ENCODE measurements around the gene PTCD2.

PTCD2 gene

DNA sequence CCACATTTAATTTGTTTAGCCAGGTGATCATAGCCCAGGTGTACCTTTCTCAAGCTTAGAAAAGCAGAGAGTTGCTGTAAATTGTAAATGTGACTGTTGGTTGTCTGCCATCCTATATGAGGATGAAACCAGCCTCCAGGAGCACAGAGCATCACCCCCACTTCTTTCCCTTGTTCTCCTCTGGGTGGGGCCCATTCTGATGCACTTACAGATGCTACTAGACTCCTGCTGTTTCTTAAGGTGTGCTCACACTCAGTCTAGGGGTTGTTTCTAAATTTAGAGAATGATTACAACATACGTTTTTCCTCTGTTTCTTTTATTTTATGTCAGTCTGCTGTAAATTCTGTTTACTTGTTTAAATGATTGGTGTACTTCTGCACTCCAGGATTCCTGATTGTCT, 10.5 kb downstream of the PTCD2 start:
- Histone ChIP-seq H3K27ac (ENCODE audit: insufficient read depth in 1 of 2, low read depth in 1 of 2, low read length in 2 of 2, poor library complexity in 1 of 2, severe bottlenecking in 2 of 2) (no peak overlapping the region), H3K36me3 (ENCODE audit: control insufficient read depth in 4 of 4, insufficient read depth in 4 of 4, low read length in 3 of 4) (peaks cover 8 to 50% (median 33%) of the 10 kb centered on the region in 4 experiments), H3K4me3 (ENCODE audit: control insufficient read depth in 1 of 7, extremely low read depth in 1 of 7, insufficient read depth in 4 of 7, low read depth in 2 of 7, low read length in 6 of 7) (no peak overlapping the region), H3K27me3 (replicated peaks in 2 of 5; ENCODE audit: control insufficient read depth in 4 of 5, insufficient read depth in 5 of 5, low read length in 4 of 5) (no peaks in the 10 kb centered on the region), H3K9me3 (ENCODE audit: control extremely low read depth in 1 of 5, control insufficient read depth in 4 of 5, insufficient read depth in 2 of 5, low read depth in 1 of 5, low read length in 4 of 5) (no peaks in the 10 kb centered on the region), H3K4me1 (ENCODE audit: control extremely low read depth in 1 of 4, control insufficient read depth in 4 of 4, insufficient read depth in 4 of 4, low read length in 3 of 4) (no peaks in the 10 kb centered on the region)
- CTCF ChIA-PET = interaction anchor here (1.0 kb wide), 1 partner anchor 11 kb away, joined by 3 read pairs; the partner anchor contains the start of genes MRPS27 and PTCD2
- no CpG with 5 or more reads among the region's 1 CpG for WGBS (ENCODE audit: insufficient coverage)
- DNase-seq = no peak
- POLR2A ChIA-PET = no interaction called here

DNA sequence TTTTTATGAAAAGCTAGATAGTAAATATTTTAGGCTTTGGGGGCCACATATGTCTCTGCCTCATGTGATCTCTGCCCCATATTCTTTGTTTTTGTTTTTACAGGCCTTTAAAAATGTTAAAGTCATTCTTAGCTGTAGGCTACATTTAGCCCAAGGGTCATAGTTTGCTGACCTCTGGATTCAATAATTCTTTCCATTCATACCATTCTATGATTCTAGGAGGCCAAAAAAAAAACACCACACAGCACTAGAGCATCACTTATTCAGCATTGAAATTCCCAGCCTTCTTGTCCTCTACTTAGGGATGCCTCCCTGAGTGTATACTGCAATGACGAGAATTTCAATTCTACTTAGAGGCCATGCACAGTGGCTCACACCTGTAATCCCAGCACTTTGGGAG, 17.0 kb downstream of the PTCD2 start:
- CTCF ChIA-PET = interaction anchor here (1.1 kb wide), 1 partner anchor 29 kb away, joined by 5 read pairs; no protein-coding TSS in a partner anchor
- POLR2A ChIA-PET = no interaction called here
- H3K36me3 ChIP-seq (ENCODE audit: control insufficient read depth in 4 of 4, insufficient read depth in 4 of 4, low read length in 3 of 4) = peaks cover 21 to 40% (median 29%) of the 10 kb centered on the region in 4 experiments
- no peak overlapping the region for H3K4me3 ChIP-seq (ENCODE audit: control insufficient read depth in 1 of 7, extremely low read depth in 1 of 7, insufficient read depth in 4 of 7, low read depth in 2 of 7, low read length in 6 of 7)
- H3K27me3 ChIP-seq (replicated peaks in 2 of 5; ENCODE audit: control insufficient read depth in 4 of 5, insufficient read depth in 5 of 5, low read length in 4 of 5) = no peaks in the 10 kb centered on the region
- no peak for DNase-seq
- H3K27ac ChIP-seq (ENCODE audit: insufficient read depth in 1 of 2, low read depth in 1 of 2, low read length in 2 of 2, poor library complexity in 1 of 2, severe bottlenecking in 2 of 2) = no peak overlapping the region
- no peaks in the 10 kb centered on the region for H3K4me1 ChIP-seq (ENCODE audit: control extremely low read depth in 1 of 4, control insufficient read depth in 4 of 4, insufficient read depth in 4 of 4, low read length in 3 of 4)
- 100% methylated on average over 1 of the region's 1 CpG for WGBS (ENCODE audit: insufficient coverage)
- H3K9me3 ChIP-seq (ENCODE audit: control extremely low read depth in 1 of 5, control insufficient read depth in 4 of 5, insufficient read depth in 2 of 5, low read depth in 1 of 5, low read length in 4 of 5) = no peaks in the 10 kb centered on the region

DNA sequence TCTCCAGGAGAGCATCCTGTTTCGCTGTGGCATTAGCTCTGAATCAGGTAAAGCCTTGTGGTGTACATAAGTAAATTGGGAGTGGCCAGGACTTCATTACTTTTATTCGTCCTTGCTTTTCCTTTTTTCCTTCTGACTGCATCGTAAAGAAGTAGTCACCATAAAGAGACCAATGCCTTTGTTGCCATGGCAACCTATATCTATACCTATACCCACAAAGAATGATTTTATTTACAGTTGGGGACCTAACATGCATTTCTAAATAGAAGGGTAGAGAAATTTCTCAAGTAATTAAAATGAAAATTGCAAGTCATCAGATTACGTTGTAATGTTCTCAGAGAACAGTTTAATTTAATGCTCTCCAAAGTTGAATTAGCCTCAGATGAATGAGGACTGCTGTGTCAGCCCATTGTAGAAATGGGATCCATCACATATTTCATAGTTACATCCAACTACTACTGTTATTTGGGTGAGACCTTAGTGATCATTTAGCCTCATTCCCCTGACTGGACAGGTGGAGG, 18.6 kb downstream of the PTCD2 start:
- Histone ChIP-seq H3K27ac (ENCODE audit: insufficient read depth in 1 of 2, low read depth in 1 of 2, low read length in 2 of 2, poor library complexity in 1 of 2, severe bottlenecking in 2 of 2) (no peak overlapping the region), H3K36me3 (ENCODE audit: control insufficient read depth in 4 of 4, insufficient read depth in 4 of 4, low read length in 3 of 4) (peaks cover 15 to 48% (median 34%) of the 10 kb centered on the region in 4 experiments), H3K4me3 (ENCODE audit: control insufficient read depth in 1 of 7, extremely low read depth in 1 of 7, insufficient read depth in 4 of 7, low read depth in 2 of 7, low read length in 6 of 7) (no peak overlapping the region), H3K4me1 (ENCODE audit: control extremely low read depth in 1 of 4, control insufficient read depth in 4 of 4, insufficient read depth in 4 of 4, low read length in 3 of 4) (no peaks in the 10 kb centered on the region), H3K9me3 (ENCODE audit: control extremely low read depth in 1 of 5, control insufficient read depth in 4 of 5, insufficient read depth in 2 of 5, low read depth in 1 of 5, low read length in 4 of 5) (no peaks in the 10 kb centered on the region), H3K27me3 (replicated peaks in 2 of 5; ENCODE audit: control insufficient read depth in 4 of 5, insufficient read depth in 5 of 5, low read length in 4 of 5) (no peaks in the 10 kb centered on the region)
- ChIA-PET POLR2A (no interaction called here), CTCF (no interaction called here)
- no peak for DNase-seq
- WGBS (ENCODE audit: insufficient coverage) = 100% methylated on average over 2 of the region's 4 CpGs

DNA sequence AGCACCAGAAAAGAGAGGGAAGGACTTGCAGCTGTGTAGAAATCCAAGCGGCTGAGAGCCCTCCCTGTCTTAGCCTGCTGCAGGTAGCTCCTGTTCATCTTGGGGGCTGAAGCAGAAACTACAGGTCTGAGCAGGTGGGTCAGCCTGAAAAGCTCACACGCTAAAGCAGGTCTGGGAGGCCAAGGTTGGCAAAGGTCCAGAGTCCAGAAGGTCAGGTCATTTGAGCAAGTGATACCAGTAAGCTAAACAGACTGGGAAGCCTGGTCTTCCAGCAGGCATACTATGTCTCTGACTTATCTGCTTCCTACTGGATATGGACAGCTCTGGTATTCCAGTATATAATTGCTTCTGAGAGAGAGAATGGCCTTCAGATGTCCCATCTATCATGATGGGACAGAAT, 26.2 kb downstream of the PTCD2 start:
- Histone ChIP-seq H3K4me3 (ENCODE audit: control insufficient read depth in 1 of 7, extremely low read depth in 1 of 7, insufficient read depth in 4 of 7, low read depth in 2 of 7, low read length in 6 of 7) (no peak overlapping the region), H3K36me3 (ENCODE audit: control insufficient read depth in 4 of 4, insufficient read depth in 4 of 4, low read length in 3 of 4) (peaks cover 0 to 32% (median 18%) of the 10 kb centered on the region in 4 experiments), H3K9me3 (ENCODE audit: control extremely low read depth in 1 of 5, control insufficient read depth in 4 of 5, insufficient read depth in 2 of 5, low read depth in 1 of 5, low read length in 4 of 5) (no peaks in the 10 kb centered on the region), H3K4me1 (ENCODE audit: control extremely low read depth in 1 of 4, control insufficient read depth in 4 of 4, insufficient read depth in 4 of 4, low read length in 3 of 4) (peaks cover 11 to 21% (median 15%) of the 10 kb centered on the region in 4 experiments), H3K27ac (ENCODE audit: insufficient read depth in 1 of 2, low read depth in 1 of 2, low read length in 2 of 2, poor library complexity in 1 of 2, severe bottlenecking in 2 of 2) (no peak overlapping the region), H3K27me3 (replicated peaks in 2 of 5; ENCODE audit: control insufficient read depth in 4 of 5, insufficient read depth in 5 of 5, low read length in 4 of 5) (no peaks in the 10 kb centered on the region)
- no peak for DNase-seq
- ChIA-PET POLR2A (no interaction called here), CTCF (no interaction called here)
- WGBS (ENCODE audit: insufficient coverage) = 94% methylated on average over 2 of the region's 2 CpGs

DNA sequence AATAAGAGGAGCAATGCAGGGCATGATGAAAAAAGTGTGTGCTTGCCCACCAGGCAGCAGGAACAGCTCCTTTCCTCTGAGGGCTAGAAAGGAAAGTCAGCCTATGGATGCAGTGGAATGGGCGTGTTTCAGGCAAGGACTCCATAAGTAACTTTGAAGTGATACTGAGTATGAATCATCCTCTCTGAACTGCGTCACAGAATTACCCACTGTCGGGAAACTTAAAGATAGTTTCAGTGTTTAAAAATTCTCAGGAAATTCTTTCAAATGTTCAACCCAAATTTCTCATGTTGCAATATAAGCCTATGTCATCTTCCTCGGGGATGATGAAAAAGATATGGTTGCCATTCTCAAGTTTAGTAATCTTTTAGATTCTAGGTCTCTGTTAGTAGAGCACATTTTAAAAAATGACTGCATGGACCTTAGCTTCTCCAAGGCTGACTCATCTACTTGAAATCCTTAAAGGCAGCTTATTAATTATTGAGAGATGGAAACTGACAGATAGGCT, 27.7 kb downstream of the PTCD2 start:
- Histone ChIP-seq H3K4me3 (ENCODE audit: control insufficient read depth in 1 of 7, extremely low read depth in 1 of 7, insufficient read depth in 4 of 7, low read depth in 2 of 7, low read length in 6 of 7) (no peak overlapping the region), H3K27me3 (replicated peaks in 2 of 5; ENCODE audit: control insufficient read depth in 4 of 5, insufficient read depth in 5 of 5, low read length in 4 of 5) (no peaks in the 10 kb centered on the region), H3K4me1 (ENCODE audit: control extremely low read depth in 1 of 4, control insufficient read depth in 4 of 4, insufficient read depth in 4 of 4, low read length in 3 of 4) (peaks cover 11 to 26% (median 15%) of the 10 kb centered on the region in 4 experiments), H3K27ac (ENCODE audit: insufficient read depth in 1 of 2, low read depth in 1 of 2, low read length in 2 of 2, poor library complexity in 1 of 2, severe bottlenecking in 2 of 2) (no peak overlapping the region), H3K36me3 (ENCODE audit: control insufficient read depth in 4 of 4, insufficient read depth in 4 of 4, low read length in 3 of 4) (peaks cover 0 to 25% (median 14%) of the 10 kb centered on the region in 4 experiments), H3K9me3 (ENCODE audit: control extremely low read depth in 1 of 5, control insufficient read depth in 4 of 5, insufficient read depth in 2 of 5, low read depth in 1 of 5, low read length in 4 of 5) (no peaks in the 10 kb centered on the region)
- DNase-seq = no peak
- ChIA-PET POLR2A (no interaction called here), CTCF (interaction anchor here (1.5 kb wide), 1 partner anchor 39 kb away, joined by 3 read pairs; no protein-coding TSS in a partner anchor)
- 100% methylated on average over 3 of the region's 4 CpGs for WGBS (ENCODE audit: insufficient coverage)

DNA sequence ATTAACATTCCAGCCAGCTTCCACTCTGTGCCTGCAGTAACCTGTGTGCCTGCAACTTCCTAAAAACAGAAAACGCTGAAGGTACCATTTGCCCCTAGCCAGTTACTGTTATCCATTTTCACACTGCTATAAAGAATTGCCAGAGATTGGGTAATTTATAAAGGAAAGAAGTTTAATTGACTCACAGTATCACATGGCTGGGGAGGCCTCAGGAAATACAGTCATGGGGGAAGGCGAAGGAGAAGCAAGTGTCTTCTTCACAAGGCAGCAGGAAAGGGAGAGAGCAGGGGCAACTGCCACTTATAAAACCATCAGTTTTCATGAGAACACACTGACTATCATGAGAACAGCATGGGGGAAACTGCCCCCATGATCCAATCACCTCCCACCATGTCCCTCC, 31.2 kb downstream of the PTCD2 start:
- peaks cover 11 to 26% (median 15%) of the 10 kb centered on the region in 4 experiments for H3K4me1 ChIP-seq (ENCODE audit: control extremely low read depth in 1 of 4, control insufficient read depth in 4 of 4, insufficient read depth in 4 of 4, low read length in 3 of 4)
- CTCF ChIA-PET = interaction anchor here (1.2 to 1.8 kb wide), 3 partner anchors 12 to 22 kb away, joined by 3 to 6 read pairs (median 3); no protein-coding TSS in a partner anchor
- POLR2A ChIA-PET = no interaction called here

DNA sequence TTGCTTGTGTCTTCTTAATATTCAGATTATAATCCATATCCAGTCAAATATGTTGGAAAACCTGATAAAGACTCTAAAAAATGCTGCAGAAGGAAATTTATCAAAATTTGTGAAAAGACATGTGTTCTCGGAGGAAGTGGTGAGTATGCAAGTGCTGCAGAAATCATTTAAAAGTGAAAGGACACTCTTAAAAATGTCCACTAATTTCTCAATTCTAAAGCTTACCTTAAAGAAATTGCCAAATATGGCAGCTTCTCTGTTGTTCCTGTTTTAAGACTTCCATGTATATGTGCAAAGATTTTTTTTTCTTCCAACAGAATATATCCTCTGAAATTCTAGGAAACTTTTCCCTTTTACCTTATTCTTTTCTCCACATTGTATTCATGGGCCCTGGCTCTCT, 32.4 kb downstream of the PTCD2 start:
- Histone ChIP-seq H3K9me3 (ENCODE audit: control extremely low read depth in 1 of 5, control insufficient read depth in 4 of 5, insufficient read depth in 2 of 5, low read depth in 1 of 5, low read length in 4 of 5) (no peaks in the 10 kb centered on the region), H3K4me1 (ENCODE audit: control extremely low read depth in 1 of 4, control insufficient read depth in 4 of 4, insufficient read depth in 4 of 4, low read length in 3 of 4) (peaks cover 11 to 26% (median 15%) of the 10 kb centered on the region in 4 experiments), H3K4me3 (ENCODE audit: control insufficient read depth in 1 of 7, extremely low read depth in 1 of 7, insufficient read depth in 4 of 7, low read depth in 2 of 7, low read length in 6 of 7) (no peak overlapping the region), H3K27me3 (replicated peaks in 2 of 5; ENCODE audit: control insufficient read depth in 4 of 5, insufficient read depth in 5 of 5, low read length in 4 of 5) (no peaks in the 10 kb centered on the region), H3K27ac (ENCODE audit: insufficient read depth in 1 of 2, low read depth in 1 of 2, low read length in 2 of 2, poor library complexity in 1 of 2, severe bottlenecking in 2 of 2) (no peak overlapping the region), H3K36me3 (ENCODE audit: control insufficient read depth in 4 of 4, insufficient read depth in 4 of 4, low read length in 3 of 4) (peaks cover 0 to 3% (median 2%) of the 10 kb centered on the region in 4 experiments)
- WGBS (ENCODE audit: insufficient coverage) = 100% methylated on average over 1 of the region's 1 CpG
- ChIA-PET CTCF (interaction anchor here (0.6 to 1.8 kb wide), 3 partner anchors 8 to 14 kb away, joined by 3 to 6 read pairs (median 3); no protein-coding TSS in a partner anchor), POLR2A (no interaction called here)
- DNase-seq = no peak

More for the DNA sequence above, 31.2 kb downstream of the PTCD2 start:
- H3K27ac ChIP-seq (ENCODE audit: insufficient read depth in 1 of 2, low read depth in 1 of 2, low read length in 2 of 2, poor library complexity in 1 of 2, severe bottlenecking in 2 of 2) = no peak overlapping the region
- H3K36me3 ChIP-seq (ENCODE audit: control insufficient read depth in 4 of 4, insufficient read depth in 4 of 4, low read length in 3 of 4) = peaks cover 0 to 6% (median 5%) of the 10 kb centered on the region in 4 experiments
- no peaks in the 10 kb centered on the region for H3K27me3 ChIP-seq (replicated peaks in 2 of 5; ENCODE audit: control insufficient read depth in 4 of 5, insufficient read depth in 5 of 5, low read length in 4 of 5)
- no peaks in the 10 kb centered on the region for H3K9me3 ChIP-seq (ENCODE audit: control extremely low read depth in 1 of 5, control insufficient read depth in 4 of 5, insufficient read depth in 2 of 5, low read depth in 1 of 5, low read length in 4 of 5)
- no peak for DNase-seq
- 100% methylated on average over 1 of the region's 2 CpGs for WGBS (ENCODE audit: insufficient coverage)
- H3K4me3 ChIP-seq (ENCODE audit: control insufficient read depth in 1 of 7, extremely low read depth in 1 of 7, insufficient read depth in 4 of 7, low read depth in 2 of 7, low read length in 6 of 7) = no peak overlapping the region

All from common myeloid progenitor, CD34-positive (primary cell).